Activated T-helper 1 cell treated with anti-CD3 and anti-CD28 coated beads, Interleukin-2, amount 50 U/mL, for 16 hours (primary cell): ENCODE results near the gene CCDC40.

Experiments
- DNase-seq, 2 donors: peaks; one replicate each; pipeline ENCODE4 v3.0.0-alpha.2; 2020; ENCODE audit warnings: low read depth in 1 of 2, low spot score in 1 of 2

CCDC40 gene

GRCh38 chr17:80017226-80018010 lies 19.0 kb upstream of the CCDC40 start:
- DNase-seq: no peak

- DNase-seq: no peak
Measured at GRCh38 chr17:80018917-80019651, 17.4 kb upstream of the CCDC40 start.

GRCh38 chr17:80021600-80021999 lies 14.8 kb upstream of the CCDC40 start:
- DNase-seq: no peak

- DNase-seq: no peak
Measured at GRCh38 chr17:80023481-80024205, 12.8 kb upstream of the CCDC40 start.

DNA sequence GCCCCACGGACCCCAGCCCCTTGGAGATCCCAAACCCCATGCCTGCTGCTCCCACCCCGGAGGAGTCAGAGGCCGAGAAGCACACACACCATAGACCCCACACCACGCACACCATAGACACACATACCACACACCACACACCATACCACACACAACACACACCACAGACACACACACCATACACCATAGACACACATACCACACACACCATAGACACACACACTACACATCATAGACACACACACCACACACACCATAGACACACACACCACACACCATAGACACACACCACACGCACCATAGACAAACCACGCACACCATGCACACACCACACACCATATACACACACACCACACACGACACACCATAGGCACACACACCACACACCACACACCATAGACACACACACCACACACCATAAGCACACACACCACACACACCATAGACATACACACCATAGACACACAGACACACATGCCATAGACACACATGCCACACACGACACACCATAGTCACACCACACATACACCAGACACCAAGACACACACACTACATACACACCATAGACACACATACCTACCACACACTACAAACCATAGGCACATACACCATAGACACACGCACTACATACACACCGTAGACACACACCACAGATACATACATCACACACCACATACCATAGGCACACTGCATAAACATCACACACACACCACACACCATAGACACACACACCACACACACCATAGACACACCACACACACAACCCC lies 12.1 kb upstream of the CCDC40 start:
- no peak for DNase-seq

GRCh38 chr17:80025140-80025539 lies 11.3 kb upstream of the CCDC40 start:
- no peak for DNase-seq

DNA sequence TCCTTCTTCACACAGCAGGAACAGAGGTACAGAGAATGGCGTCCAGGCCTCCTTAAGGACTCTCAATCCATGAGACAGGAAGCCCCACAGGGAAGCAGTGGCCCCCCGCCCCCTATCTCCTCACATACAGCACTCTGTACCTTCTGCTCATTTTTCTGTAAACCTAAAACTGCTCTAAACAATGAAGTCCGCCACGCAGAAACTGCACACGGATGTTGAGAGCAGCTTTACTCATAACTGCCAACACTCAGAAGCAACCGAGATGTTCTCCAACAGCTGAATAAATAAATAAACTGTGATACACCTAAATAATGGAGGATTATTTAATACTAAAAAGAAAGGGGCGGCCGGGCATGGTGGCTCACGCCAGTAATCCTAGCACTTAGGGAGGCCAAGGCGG lies 10.6 kb upstream of the CCDC40 start:
- DNase-seq: no peak

GRCh38 chr17:80026359-80027042 lies 9.9 kb upstream of the CCDC40 start:
- DNase-seq: no peak

- no peak for DNase-seq
Measured at GRCh38 chr17:80027043-80027435, 9.4 kb upstream of the CCDC40 start.

DNA sequence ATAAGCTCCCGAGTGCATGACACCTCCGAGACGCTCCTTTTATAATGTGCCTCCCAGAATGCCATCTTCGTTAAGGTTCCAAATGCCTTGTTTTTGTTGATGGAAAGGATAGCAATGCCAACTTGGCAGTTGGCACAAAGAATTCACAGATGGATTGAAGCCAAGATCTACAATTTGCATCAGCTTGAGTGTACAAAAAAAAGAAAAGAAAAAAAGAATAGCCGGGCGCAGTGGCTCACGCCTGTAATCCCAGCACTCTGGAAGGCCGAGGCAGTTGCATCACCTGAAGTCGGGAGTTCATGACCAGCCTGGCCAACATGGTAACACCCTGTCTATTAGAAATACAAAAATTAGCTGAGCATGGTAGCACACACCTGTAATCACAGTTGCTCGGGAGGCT lies 8.4 kb upstream of the CCDC40 start:
- DNase-seq: no peak

GRCh38 chr17:80029258-80029974 lies 7.0 kb upstream of the CCDC40 start:
- no peak for DNase-seq

- DNase-seq: no peak
Measured at GRCh38 chr17:80030730-80031410, 5.6 kb upstream of the CCDC40 start.

- DNase-seq: no peak
Measured at GRCh38 chr17:80031691-80032430, 4.6 kb upstream of the CCDC40 start.

- no peak for DNase-seq
Measured at GRCh38 chr17:80032614-80033171, 3.7 kb upstream of the CCDC40 start.

GRCh38 chr17:80033840-80034239 lies 2.6 kb upstream of the CCDC40 start:
- no peak for DNase-seq

DNA sequence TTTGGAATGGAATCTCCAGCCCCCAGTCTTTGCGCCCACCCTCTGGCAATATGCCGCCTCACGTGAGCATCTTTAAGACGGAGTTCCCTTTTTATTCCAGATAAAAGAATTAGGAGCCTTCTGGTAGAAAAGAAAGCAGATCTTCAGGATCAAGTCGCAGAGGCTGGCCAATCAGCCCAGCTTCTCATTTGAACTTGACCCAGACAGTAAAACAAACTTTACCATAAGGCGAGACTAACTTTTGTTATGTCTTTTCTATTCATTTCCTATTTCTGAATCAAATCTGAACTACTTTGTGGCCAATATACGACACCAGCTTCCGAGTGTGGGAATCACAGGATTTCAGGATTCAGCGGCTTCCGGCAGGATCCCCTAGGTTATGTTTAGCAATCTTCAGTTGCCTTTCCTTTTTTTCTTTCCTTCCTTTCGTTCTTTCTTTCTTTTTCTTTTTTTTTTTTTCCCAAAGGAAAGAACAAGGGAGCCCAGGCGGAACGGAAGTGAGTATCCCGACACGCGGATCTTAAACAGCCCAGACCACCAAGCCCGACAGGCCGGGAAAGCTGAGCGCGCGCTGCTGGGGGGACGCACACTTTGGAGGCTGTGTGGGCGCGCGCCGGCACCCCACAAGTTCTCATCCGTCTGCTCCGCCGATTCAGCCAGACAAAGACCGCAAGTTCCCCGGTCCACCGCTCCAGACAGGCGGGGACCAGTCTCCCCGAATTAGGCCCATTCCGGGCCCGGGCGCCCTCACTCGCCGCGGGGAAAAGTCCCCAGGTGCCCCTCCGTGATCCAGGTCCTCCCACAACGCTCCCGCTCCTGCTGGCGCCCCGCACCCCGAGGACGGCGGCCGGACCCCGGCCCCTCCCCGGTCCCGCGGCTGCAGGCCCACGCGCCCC lies 1.4 kb upstream of the CCDC40 start:
- DNase-seq: peak; percentile 4 to 17

DNA sequence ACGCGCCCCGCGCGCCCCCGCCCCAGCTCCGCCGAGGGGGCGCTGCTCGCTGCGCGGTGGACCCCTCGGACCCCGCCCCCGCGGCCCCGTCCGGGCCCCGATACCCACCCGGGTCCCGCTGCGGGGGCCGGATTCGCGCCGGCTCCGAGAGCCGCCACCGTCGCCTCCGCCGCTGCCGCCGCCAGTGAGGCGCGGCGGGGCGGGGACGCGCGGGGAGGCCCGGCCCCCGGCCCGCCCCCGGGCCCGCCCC lies 830 bp upstream of the CCDC40 start, which contains the start of gene TBC1D16:
TSS of gene TBC1D16 (minus strand) at position 186 of the 250 bp plus-strand sequence. CDS start 22,325 bp downstream, outside the sequence.
- DNase-seq: no peak
